ENCODE data around the gene GAS5. TPM values are rescaled to one million over a fixed set of nuclear protein-coding genes. Genes with fewer than 3 reads are reported as not detected.
A peak's percentile ranks its signal among the peaks of the same experiment; 100 is the strongest.

GAS5 gene
- total RNA-seq, 1 donor from 2014 or later: 479 TPM

DNA sequence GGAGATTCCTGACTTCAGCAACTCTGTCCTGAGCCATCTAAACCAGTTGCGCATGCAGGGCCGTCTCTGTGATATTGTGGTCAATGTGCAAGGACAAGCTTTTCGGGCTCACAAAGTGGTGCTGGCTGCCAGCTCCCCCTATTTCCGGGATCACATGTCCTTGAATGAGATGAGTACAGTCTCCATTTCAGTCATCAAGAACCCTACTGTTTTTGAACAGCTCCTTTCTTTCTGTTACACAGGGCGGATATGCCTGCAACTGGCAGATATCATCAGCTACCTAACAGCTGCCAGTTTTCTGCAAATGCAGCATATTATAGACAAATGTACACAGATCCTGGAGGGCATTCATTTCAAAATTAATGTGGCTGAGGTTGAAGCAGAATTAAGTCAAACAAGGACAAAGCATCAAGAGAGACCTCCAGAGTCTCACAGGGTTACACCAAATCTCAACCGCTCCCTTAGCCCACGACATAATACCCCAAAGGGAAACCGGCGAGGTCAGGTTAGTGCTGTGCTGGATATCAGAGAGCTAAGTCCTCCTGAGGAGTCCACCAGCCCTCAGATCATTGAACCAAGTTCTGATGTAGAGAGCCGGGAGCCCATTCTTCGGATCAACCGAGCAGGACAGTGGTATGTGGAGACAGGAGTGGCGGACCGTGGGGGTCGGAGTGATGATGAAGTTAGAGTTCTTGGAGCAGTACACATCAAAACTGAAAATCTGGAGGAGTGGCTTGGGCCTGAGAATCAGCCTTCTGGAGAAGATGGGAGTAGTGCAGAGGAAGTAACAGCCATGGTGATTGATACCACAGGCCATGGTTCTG, 2.7 kb upstream of the GAS5 start:
- peaks cover 39% of the 10 kb centered on the region for H3K36me3 Mint-ChIP-seq (ENCODE audit: low read depth)
- H3K27me3 Mint-ChIP-seq (ENCODE audit: low read depth): peaks cover 8% of the 10 kb centered on the region
- no peaks in the 10 kb centered on the region for H3K9me3 Mint-ChIP-seq
- no peak for DNase-seq (ENCODE audit: low read depth, low spot score)
- H3K27ac Mint-ChIP-seq (ENCODE audit: unreplicated experiment): no peak overlapping the region
- H3K4me3 Mint-ChIP-seq: peak overlapping the region; percentile 100
- peaks cover 47% of the 10 kb centered on the region for H3K4me1 Mint-ChIP-seq
- TF ChIP-seq, protein P1, sequence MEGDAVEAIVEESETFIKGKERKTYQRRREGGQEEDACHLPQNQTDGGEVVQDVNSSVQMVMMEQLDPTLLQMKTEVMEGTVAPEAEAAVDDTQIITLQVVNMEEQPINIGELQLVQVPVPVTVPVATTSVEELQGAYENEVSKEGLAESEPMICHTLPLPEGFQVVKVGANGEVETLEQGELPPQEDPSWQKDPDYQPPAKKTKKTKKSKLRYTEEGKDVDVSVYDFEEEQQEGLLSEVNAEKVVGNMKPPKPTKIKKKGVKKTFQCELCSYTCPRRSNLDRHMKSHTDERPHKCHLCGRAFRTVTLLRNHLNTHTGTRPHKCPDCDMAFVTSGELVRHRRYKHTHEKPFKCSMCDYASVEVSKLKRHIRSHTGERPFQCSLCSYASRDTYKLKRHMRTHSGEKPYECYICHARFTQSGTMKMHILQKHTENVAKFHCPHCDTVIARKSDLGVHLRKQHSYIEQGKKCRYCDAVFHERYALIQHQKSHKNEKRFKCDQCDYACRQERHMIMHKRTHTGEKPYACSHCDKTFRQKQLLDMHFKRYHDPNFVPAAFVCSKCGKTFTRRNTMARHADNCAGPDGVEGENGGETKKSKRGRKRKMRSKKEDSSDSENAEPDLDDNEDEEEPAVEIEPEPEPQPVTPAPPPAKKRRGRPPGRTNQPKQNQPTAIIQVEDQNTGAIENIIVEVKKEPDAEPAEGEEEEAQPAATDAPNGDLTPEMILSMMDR (conservative IDR thresholded peaks at IDR 0.05): no peak

DNA sequence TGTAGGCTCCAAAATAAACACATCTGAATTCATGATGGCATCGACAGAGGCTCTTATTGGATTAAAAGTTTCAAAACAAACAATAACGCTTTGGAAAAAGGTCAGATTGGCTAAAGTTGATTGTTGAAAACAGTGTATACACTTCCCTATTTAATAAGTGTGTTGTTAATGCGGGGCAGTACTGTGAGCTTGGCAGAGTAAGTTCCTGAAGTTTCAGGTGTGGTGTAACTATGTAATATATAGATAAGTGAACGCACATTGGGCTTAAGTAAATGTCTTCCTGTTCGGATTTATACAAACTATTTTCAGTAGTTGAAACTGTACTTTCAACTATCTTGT, 1.2 kb upstream of the GAS5 start:
- Mint-ChIP-seq H3K4me3 (peak overlapping the region; percentile 100), H3K9me3 (no peaks in the 10 kb centered on the region), H3K27ac (ENCODE audit: unreplicated experiment) (peak overlapping the region; percentile 38), H3K4me1 (peaks cover 61% of the 10 kb centered on the region), H3K27me3 (ENCODE audit: low read depth) (peaks cover 8% of the 10 kb centered on the region), H3K36me3 (ENCODE audit: low read depth) (peaks cover 44% of the 10 kb centered on the region)
- TF ChIP-seq, protein P1 (conservative IDR thresholded peaks at IDR 0.05): no peak
- DNase-seq (ENCODE audit: low read depth, low spot score): no peak

DNA sequence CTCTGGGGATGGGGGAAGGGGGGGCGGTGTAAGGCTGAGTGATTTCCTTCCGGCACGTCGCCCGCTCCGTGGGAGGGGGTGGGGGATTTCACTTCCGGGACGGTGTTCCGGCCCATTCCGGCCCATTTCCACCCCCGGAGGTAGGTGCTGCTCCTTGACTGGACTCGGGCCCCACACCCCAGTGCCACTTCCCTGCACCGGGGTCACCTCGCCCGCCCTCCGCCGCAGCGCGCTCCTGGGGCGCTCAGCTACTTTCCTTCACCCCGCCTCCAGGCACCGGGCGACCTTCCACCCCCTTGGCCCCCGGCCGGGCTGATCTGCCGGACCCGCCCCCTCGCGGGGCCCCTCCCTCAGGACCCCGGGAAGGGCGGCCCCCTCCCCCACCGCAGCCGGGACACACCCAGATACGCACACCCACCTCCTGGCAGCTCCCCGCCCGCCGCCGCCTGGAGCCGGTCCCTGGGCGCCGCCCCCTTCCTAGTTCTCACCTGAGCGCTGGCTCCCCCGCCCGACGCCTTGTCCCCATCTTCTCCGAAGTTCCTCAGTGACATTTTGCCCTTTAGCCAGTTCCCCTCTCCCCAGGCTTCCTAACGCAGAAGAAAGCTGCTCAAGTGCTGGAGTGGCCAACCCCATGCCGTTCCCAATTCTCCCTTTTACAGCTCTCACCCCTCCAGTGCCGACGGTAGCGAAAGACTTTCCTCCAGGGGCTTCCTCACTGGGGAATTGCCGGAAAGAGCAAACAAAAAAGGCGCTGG, 654 bp upstream of the GAS5 start, which contains the start of gene ZBTB37:
ZBTB37 (plus strand) TSS at position 115 of the 755 bp plus-strand sequence. CDS start 1,846 bp downstream, outside the sequence.
- Mint-ChIP-seq H3K27me3 (ENCODE audit: low read depth) (peaks cover 8% of the 10 kb centered on the region), H3K27ac (ENCODE audit: unreplicated experiment) (peak within 1 kb of the TSS; percentile 99), H3K9me3 (no peaks in the 10 kb centered on the region), H3K36me3 (ENCODE audit: low read depth) (peaks cover 49% of the 10 kb centered on the region), H3K4me3 (peak within 1 kb of the TSS; percentile 100), H3K4me1 (peaks cover 65% of the 10 kb centered on the region)
- peak; percentile 74 for DNase-seq (ENCODE audit: low read depth, low spot score)
- TF ChIP-seq, protein P1 (conservative IDR thresholded peaks at IDR 0.05): no peak

DNA sequence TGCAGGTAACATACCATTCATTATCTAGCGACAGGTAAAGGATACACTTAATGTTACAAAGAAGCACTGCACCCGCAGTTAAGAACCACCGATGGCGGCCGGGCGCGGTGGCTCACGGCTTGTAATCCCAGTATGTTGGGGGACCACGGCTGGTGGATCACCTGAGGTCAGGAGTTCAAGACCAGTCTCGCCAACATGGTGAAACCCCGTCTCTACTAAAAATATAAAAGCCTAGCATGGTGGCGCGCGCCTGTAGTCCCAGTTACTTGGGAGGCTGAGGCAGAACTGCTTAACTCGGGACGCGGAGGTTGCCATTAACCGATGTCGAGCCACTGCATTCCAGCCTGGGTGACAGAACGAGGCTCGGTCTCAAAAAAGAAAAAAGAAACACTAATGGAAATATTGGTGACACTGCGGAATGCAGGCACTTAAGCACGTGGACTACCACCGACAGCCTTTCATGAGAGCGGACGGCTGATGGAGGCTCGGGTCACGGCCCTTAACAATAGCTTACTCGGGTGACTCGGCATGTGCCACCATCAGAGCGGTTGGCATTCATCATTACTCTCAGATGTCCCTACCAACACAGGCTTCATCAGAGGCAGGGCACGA, 542 bp downstream of the GAS5 start:
- H3K27ac Mint-ChIP-seq (ENCODE audit: unreplicated experiment): peak overlapping the region; percentile 99
- H3K9me3 Mint-ChIP-seq: no peaks in the 10 kb centered on the region
- DNase-seq (ENCODE audit: low read depth, low spot score): no peak
- H3K36me3 Mint-ChIP-seq (ENCODE audit: low read depth): peaks cover 52% of the 10 kb centered on the region
- H3K27me3 Mint-ChIP-seq (ENCODE audit: low read depth): peaks cover 8% of the 10 kb centered on the region
- TF ChIP-seq, protein P1 (conservative IDR thresholded peaks at IDR 0.05): no peak
- H3K4me3 Mint-ChIP-seq: peak overlapping the region; percentile 100
- H3K4me1 Mint-ChIP-seq: peaks cover 62% of the 10 kb centered on the region

DNA sequence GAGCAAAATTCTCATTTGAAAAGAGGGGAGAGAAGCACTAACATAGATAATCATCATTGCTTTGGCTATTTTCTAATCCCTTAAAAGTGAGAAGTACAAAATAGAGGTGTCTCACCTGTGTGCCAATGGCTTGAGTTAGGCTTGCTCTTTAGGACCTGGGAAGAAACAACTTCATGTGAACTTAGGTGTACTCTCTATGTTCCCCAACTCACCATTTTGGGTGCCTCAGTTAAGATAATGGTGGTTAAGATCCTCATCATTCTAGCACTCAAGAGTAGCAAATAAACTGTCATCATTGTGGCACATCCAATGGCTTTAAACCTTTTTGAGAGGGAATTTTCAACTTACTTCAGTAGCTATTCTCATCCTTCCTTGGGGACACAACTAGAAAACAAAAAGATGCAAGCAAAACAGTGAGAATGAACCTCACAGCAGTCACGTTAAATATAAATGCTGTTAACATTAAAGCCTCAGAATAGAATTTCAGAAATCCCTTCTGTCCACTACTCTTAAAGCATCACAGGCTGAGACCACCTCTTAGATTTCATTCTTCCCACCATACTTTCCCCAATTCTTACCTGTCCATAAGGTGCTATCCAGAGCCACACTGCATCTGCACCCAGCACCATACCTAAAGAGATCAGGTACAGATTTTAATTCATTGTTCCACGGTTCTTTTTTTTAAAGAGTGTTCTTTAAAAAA, 1.2 kb downstream of the GAS5 start:
- H3K4me3 Mint-ChIP-seq: peak overlapping the region; percentile 100
- H3K36me3 Mint-ChIP-seq (ENCODE audit: low read depth): peaks cover 53% of the 10 kb centered on the region
- peaks cover 60% of the 10 kb centered on the region for H3K4me1 Mint-ChIP-seq
- DNase-seq (ENCODE audit: low read depth, low spot score): no peak
- TF ChIP-seq, protein P1 (conservative IDR thresholded peaks at IDR 0.05): no peak
- H3K27me3 Mint-ChIP-seq (ENCODE audit: low read depth): peaks cover 8% of the 10 kb centered on the region
- peak overlapping the region; percentile 99 for H3K27ac Mint-ChIP-seq (ENCODE audit: unreplicated experiment)
- no peaks in the 10 kb centered on the region for H3K9me3 Mint-ChIP-seq
